Fibroblast of skin of back (primary cell): ENCODE data around the gene PDPR. TPM values are rescaled to one million over a fixed set of nuclear protein-coding genes. Genes with fewer than 3 reads are reported as not detected.
"Not testable (repeated sequence)": the region's sequence is repeated elsewhere in the genome, so short reads cannot be mapped to it uniquely, and the experiment has no call there.

Experiments used
- DNase-seq: peaks from one replicate; pipeline ENCODE4 v3.0.0-alpha.2; 2013
- polyA plus RNA-seq, 2 experiments: library from polyadenylated mRNA; unstranded; fragments of 120-200 nt; gene quantifications; one replicate each; pipeline ENCODE4 v1.2.1, GENCODE V29; 2013; ENCODE audit not compliant: insufficient read length in 2 of 2

PDPR gene
- 16.0 TPM for polyA plus RNA-seq (2013, experiment 1 of 2; ENCODE audit: insufficient read length)
- 12.5 TPM for polyA plus RNA-seq (2013, experiment 2 of 2; ENCODE audit: insufficient read length)

DNA sequence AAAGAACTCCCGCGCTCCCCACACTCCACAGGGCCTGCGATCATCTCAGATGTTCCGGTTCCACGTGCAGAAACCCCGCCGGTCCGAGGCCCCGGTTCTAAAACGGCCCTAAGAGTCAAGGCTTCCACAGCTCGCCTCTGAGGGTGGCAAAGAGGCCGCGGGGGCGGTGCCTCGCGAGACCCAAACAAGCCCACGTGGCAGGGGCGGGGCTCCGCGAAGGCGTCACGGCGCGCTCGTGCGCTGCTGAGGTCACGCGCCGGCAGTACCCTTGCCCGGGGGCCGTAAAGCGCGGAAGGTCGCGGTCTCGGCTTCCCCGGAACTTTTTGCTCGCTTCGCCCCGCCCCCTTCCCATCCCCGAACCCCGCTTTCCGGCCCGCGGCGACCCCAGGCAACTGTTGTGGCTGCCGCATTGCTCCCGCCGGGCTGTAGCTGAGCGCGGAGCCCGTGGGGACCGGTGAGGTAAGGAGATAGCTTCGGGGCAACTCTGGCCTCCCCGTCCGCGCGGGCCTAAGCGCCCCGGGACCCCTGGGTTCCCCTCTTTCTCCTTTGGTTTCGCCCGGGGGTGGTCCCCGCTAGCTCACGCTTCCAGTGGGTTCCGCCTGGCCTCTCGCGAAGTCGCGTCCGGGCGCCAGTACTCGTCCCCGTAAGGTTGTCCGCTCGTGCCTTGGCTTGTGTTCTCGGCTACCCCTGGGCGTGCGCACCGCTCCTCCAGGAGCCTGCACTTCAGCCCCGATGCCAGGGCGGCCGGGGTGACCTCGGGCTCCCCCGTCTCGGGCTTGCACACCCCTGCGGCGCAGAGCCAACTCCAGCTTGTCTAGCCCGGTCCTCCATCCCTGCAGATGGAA lies at the start of gene PDPR:
PDPR (plus strand) TSS at position 351 of the 845 bp plus-strand sequence. CDS start 6,161 bp downstream, outside the sequence.
- DNase-seq = peak; percentile 88

- DNase-seq = peak; percentile 17
These were observed 49.2 kb upstream of the PDPR start for GRCh38 chr16:70064841-70065370.

DNA sequence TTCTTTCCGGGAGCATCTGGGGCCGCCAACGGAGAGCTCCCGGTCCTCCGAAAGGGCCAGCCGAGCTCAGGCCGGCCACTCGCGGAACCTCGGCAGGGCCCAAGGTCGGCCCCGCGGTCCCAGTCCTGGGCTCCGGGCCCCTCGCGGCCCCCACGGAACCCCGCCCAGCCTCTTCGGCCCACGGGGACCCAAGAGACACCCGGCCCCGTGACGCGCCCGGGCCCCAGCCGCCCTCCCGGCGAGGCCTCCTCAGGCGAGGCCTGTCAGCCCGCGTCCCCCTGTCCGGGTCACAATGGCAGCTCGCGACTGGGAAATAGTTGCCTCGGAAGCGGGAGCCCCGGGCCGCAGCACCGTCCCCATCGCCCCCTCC lies 48.8 kb upstream of the PDPR start:
- not testable (repeated sequence) for DNase-seq

DNA sequence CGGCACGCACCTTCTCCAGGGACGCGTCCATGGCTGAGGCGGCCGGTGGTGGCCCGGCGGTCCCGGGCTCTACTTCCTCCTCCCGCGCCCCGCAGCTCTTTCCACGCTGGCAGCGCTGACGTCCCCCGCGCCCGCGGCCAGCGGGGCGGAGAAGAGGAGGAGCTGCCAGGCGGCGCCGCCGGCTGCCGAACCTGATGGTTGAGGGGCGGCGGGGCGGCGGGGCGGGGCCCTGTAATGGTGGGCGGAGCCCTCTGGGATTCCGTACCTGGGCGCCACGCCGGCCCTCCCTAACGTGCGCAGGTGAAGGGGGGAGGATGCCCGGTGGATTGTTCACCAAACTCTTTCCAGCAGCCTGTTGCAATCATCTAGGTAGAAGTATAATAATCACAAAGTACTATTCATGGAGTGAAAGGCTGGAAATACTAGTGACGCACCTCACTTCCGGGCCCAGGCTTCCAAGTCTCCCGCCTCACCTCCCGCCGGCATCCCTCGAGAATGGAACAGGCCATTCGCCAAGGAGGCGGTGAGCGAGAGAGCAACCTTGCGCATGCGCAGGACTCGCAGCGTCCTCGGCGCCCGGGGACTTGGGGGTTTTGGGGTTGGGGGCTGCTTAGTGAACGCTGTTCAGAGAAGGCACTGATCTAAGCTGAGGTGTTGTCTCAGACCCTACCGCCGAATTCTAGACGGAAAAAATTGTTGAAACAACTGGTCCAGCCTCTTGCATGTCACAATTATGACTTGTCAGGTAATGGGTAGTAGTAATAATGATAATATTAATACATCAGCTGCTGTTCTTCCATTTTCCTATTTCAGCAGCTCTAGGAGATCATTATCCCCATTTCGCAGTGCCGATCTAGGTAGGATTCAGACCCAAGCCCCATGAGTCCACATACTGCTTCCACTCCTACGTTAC lies 48.1 kb upstream of the PDPR start:
- peak; percentile 87 for DNase-seq

DNA sequence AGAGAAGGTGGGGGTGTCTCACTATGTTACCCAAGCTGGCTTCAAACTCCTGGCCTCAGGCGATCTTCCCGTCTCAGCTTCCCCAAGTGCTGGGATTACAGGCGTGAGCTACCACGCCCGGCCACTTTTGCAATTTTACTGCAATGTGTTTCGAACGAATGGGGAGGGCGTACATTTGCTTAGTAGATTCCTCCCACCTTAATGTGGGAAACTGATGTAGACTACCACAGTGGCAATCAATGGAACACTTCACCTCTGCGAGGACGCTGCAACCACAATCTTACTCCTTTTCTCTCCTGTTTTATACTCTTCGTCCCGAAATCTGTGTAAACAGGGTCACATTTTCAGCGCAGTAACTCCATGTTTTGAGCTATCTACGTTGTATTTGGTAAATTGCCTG lies 47.4 kb upstream of the PDPR start:
- DNase-seq = not testable (repeated sequence)

DNA sequence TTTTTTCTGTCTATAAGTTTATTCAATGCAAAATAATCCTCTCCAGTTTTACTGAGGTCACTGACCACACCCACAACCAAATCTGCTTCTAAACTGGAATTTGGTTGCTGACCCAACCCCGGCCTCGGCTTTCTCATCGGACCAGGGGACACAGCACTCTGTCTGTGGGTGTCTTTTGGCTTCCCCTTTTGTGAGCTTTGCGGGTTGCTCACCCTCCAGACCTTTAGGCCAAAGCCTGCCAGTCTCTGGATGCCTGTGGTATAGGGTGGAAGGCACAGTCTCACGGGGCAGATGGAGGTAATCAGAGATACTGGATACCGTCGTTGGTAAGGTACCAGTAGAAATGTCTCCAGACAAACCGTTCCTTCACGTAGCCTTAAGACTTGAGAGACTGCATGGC lies 35.1 kb upstream of the PDPR start:
- DNase-seq = not testable (repeated sequence)

- DNase-seq = not testable (repeated sequence)
These were observed 32.9 kb upstream of the PDPR start for GRCh38 chr16:70081219-70081618.

DNA sequence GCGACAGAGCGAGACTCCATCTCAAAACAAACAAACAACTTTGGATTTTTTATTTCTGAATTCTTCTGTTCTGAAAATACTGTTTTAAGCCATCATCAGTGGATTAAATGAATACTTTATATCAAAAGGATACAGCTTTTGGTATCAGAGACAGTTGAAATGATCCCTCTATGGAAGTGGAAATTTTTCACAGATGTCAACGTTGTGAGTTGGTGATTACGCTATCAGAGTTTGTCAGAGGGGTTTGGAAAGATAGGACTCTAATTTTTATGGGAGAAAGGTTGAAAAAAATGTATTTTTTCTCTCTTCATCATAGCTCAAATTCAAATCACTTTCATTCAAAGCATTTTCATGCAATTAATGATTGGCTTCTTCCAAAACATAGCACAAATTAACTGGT lies 30.2 kb upstream of the PDPR start:
- not testable (repeated sequence) for DNase-seq

GRCh38 chr16:70088160-70088559 lies 26.0 kb upstream of the PDPR start:
- DNase-seq = not testable (repeated sequence)

GRCh38 chr16:70088877-70089276 lies 25.3 kb upstream of the PDPR start:
- DNase-seq = not testable (repeated sequence)

- not testable (repeated sequence) for DNase-seq
These were observed 24.8 kb upstream of the PDPR start for GRCh38 chr16:70089289-70089688.

DNA sequence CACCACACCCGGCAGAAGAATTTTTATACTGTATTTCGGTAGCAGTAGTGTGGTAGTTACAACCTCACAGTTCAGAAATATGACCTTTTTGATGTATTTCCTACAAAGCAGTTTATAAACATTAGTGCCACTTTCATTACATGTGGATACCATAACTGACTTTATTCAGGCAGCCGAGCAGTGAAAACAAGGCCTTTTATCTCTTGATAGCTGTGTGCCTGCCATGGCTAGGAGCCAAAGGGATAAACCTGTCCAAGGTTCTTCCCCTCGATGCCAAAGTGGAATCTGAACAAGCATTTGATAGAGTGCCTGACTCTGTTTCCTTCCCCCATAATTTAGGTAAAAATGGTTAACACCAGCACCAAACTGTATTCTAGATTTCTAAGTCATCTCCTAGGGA lies 23.0 kb upstream of the PDPR start:
- not testable (repeated sequence) for DNase-seq

- DNase-seq = not testable (repeated sequence)
These were observed 20.0 kb upstream of the PDPR start for GRCh38 chr16:70094096-70094495.

DNA sequence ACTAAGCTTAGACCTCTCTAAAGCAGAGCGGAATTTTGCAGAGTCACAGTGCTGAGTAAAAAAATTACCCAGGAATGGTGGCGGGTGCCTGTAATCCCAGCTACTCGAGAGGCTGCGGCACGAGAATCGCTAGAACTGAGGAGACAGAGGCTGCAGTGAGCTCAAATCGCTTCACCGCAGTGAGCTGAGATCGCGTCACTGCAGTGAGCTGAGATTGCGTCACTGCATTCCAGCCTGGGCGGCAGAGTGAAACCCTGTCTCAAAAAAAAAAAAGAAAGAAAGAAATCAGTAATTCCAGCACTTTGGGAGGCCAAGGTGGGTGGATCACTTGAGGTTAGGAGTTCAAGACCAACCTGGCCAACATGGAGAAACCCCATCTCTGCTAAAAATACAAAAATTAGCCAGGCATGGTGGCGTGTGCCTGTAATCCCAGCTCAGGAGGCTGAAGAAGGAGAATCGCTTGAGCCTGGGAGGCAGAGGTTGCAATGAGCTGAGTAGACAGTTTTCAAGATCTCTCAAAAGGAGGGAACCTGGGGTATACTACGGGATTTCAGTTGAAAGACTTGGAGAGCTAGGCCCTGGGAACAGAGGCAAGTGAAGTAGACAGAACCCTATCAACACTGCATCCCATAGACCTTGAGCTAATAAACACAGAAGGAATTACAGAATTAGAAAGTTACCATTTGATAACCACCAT lies 4.4 kb upstream of the PDPR start:
- peak; percentile 7 for DNase-seq

- DNase-seq = not testable (repeated sequence)
These were observed 2.0 kb upstream of the PDPR start for GRCh38 chr16:70112162-70112561.

DNA sequence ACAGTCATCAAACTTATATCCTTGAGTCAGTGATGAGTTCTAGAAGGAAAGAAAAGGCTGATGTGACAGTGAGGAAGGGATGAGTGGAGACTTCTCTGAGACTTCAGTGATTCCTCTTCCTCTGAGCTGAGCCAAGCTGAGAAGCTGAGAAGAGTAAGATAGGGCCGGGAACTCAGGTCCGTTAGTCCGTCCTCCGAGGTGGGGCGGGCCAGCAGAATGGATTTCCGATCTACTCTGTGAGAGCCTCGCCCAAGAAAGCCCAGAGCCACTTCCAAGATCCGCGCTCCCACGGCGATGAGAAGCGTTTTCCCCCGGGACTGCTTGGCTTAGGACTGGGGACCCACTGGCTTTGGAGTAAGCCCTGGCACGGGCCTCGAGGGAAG lies 542 bp upstream of the PDPR start:
- not testable (repeated sequence) for DNase-seq

GRCh38 chr16:70118354-70118753 lies 4.2 kb downstream of the PDPR start:
- not testable (repeated sequence) for DNase-seq

DNA sequence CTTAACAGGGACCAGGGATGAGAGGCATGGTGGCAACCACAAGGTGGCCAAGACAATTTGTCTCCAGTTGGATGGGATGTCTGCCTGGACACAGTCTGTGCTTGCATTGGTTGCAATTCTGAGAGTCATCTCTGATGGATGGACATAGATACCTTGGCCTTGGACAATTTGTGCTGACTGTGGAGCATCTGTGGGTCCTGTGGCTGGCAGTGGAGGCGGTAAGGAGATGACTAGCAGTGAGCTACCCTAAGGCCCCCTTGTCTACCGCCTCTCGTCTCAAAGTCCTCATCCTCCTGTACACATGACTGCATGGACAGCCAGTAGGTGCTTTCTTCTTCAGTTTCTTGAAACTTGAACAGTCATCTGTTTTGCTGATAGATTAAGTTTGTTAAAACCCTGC lies 4.6 kb downstream of the PDPR start:
- DNase-seq = not testable (repeated sequence)

GRCh38 chr16:70120398-70120797 lies 6.3 kb downstream of the PDPR start:
- DNase-seq = not testable (repeated sequence)

GRCh38 chr16:70123822-70124221 lies 9.7 kb downstream of the PDPR start:
- not testable (repeated sequence) for DNase-seq

DNA sequence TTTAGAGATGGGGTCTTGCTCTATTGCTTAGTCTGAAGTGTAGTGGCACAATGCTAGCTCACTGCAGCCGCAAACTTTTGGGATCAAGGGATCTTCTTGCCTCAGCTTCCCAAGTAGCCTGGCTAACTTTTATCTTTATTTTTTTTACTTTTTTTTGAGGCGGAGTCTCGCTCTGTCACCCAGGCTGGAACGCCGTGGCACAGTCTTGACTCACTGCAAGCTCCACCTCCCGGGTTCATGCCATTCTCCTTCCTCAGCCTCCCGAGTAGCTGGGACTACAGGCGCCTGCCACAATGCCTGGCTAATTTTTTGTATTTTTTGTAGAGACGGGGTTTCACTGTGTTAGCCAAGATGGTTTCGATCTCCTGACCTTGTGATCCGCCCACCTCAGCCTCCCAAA lies 12.1 kb downstream of the PDPR start:
- DNase-seq = not testable (repeated sequence)

GRCh38 chr16:70127706-70128105 lies 13.6 kb downstream of the PDPR start:
- not testable (repeated sequence) for DNase-seq
